Measurements from ENCODE around the gene ENOPH1.
"Not testable (repeated sequence)": the region's sequence is repeated elsewhere in the genome, so short reads cannot be mapped to it uniquely, and the experiment has no call there.

The ENOPH1 gene

GRCh38 chr4:82473621-82474164 lies 43.3 kb downstream of the ENOPH1 start:
- DNase-seq, result no peak

GRCh38 chr4:82475931-82476330 lies 45.5 kb downstream of the ENOPH1 start:
- DNase-seq, result not testable (repeated sequence)

GRCh38 chr4:82477469-82477868 lies 47.1 kb downstream of the ENOPH1 start:
- not testable (repeated sequence) for DNase-seq

GRCh38 chr4:82479562-82479961 lies 49.2 kb downstream of the ENOPH1 start:
- DNase-seq, result no peak

- no peak for DNase-seq
Observed at GRCh38 chr4:82480771-82481505, 50.5 kb downstream of the ENOPH1 start.

GRCh38 chr4:82481506-82481840 lies 51.1 kb downstream of the ENOPH1 start:
- DNase-seq, result no peak

GRCh38 chr4:82482387-82482786 lies 52.0 kb downstream of the ENOPH1 start:
- DNase-seq, result no peak

GRCh38 chr4:82484996-82485783 lies 54.8 kb downstream of the ENOPH1 start:
- no peak for DNase-seq

GRCh38 chr4:82489076-82489475 lies 58.7 kb downstream of the ENOPH1 start:
- no peak for DNase-seq

GRCh38 chr4:82489987-82490386 lies 59.6 kb downstream of the ENOPH1 start:
- DNase-seq, result no peak

- no peak for DNase-seq
Observed at GRCh38 chr4:82491251-82491960, 61.0 kb downstream of the ENOPH1 start.

- DNase-seq, result no peak
Observed at GRCh38 chr4:82493721-82494425, 63.5 kb downstream of the ENOPH1 start.

GRCh38 chr4:82495666-82496065 lies 65.3 kb downstream of the ENOPH1 start:
- no peak for DNase-seq

GRCh38 chr4:82496349-82496748 lies 66.0 kb downstream of the ENOPH1 start:
- no peak for DNase-seq

GRCh38 chr4:82499738-82500434 lies 69.5 kb downstream of the ENOPH1 start:
- no peak for DNase-seq

GRCh38 chr4:82500435-82501153 lies 70.2 kb downstream of the ENOPH1 start:
- DNase-seq, result no peak

GRCh38 chr4:82501154-82501442 lies 70.7 kb downstream of the ENOPH1 start:
- no peak for DNase-seq

- no peak for DNase-seq
Observed at GRCh38 chr4:82508011-82508410, 77.6 kb downstream of the ENOPH1 start.

GRCh38 chr4:82508806-82509428 lies 78.5 kb downstream of the ENOPH1 start:
- DNase-seq, result no peak

GRCh38 chr4:82510216-82510615 lies 79.8 kb downstream of the ENOPH1 start:
- no peak for DNase-seq
